ENCODE results near the gene NHLH2. TPM values are rescaled to one million over a fixed set of nuclear protein-coding genes. Genes with fewer than 3 reads are reported as not detected.

NHLH2 gene
- total RNA-seq, 1 experiment from 2014 or later, result not detected

- Histone ChIP-seq H3K4me2 (no peak overlapping the region), H3K27me3 (ENCODE audit: insufficient read depth, low read depth) (no peaks in the 10 kb centered on the region), H3F3A (ENCODE audit: insufficient read depth, low read depth) (no peaks in the 10 kb centered on the region), H3K4me1 (replicated peaks; ENCODE audit: insufficient read depth) (no peaks in the 10 kb centered on the region), H3K4me3 (no peak overlapping the region), H3K9me3 (ENCODE audit: insufficient read depth, low read depth) (no peaks in the 10 kb centered on the region), H3K79me2 (ENCODE audit: low read depth) (no peaks in the 10 kb centered on the region), H3K27ac (no peak overlapping the region), H4K20me1 (ENCODE audit: insufficient read depth) (no peaks in the 10 kb centered on the region), H2AFZ (no peak overlapping the region; the same call in 1 of the 2 replicates), H3K9me2 (ENCODE audit: insufficient read depth) (no peaks in the 10 kb centered on the region), H3K36me3 (ENCODE audit: low read depth) (no peaks in the 10 kb centered on the region)
- DNase-seq, result no peak
- no peak for TF ChIP-seq EZH2 (IDR thresholded peaks at IDR 0.05; ENCODE audit: low read depth)
- TF ChIP-seq, protein P1, sequence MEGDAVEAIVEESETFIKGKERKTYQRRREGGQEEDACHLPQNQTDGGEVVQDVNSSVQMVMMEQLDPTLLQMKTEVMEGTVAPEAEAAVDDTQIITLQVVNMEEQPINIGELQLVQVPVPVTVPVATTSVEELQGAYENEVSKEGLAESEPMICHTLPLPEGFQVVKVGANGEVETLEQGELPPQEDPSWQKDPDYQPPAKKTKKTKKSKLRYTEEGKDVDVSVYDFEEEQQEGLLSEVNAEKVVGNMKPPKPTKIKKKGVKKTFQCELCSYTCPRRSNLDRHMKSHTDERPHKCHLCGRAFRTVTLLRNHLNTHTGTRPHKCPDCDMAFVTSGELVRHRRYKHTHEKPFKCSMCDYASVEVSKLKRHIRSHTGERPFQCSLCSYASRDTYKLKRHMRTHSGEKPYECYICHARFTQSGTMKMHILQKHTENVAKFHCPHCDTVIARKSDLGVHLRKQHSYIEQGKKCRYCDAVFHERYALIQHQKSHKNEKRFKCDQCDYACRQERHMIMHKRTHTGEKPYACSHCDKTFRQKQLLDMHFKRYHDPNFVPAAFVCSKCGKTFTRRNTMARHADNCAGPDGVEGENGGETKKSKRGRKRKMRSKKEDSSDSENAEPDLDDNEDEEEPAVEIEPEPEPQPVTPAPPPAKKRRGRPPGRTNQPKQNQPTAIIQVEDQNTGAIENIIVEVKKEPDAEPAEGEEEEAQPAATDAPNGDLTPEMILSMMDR (conservative IDR thresholded peaks at IDR 0.05), result no peak
- BruUV-seq (replicated peaks), result no TSS peak
- intact Hi-C loops (cut with micrococcal nuclease; ENCODE audit: unreplicated experiment), result no loop called here
- ChIA-PET POLR2A (ENCODE audit: unreplicated experiment) (no interaction called here), CTCF (no interaction called here)
These were observed 42.3 kb upstream of the NHLH2 start for GRCh38 chr1:115882913-115883902.

GRCh38 chr1:115880981-115881672 is 40.2 kb upstream of the NHLH2 start:
- Histone ChIP-seq H3F3A (ENCODE audit: insufficient read depth, low read depth) (no peaks in the 10 kb centered on the region), H3K79me2 (ENCODE audit: low read depth) (no peaks in the 10 kb centered on the region), H3K4me3 (no peak overlapping the region), H4K20me1 (ENCODE audit: insufficient read depth) (no peaks in the 10 kb centered on the region), H3K4me1 (replicated peaks; ENCODE audit: insufficient read depth) (no peaks in the 10 kb centered on the region), H3K36me3 (ENCODE audit: low read depth) (no peaks in the 10 kb centered on the region), H3K9me3 (ENCODE audit: insufficient read depth, low read depth) (no peaks in the 10 kb centered on the region), H3K9me2 (ENCODE audit: insufficient read depth) (no peaks in the 10 kb centered on the region), H2AFZ (no peak overlapping the region), H3K27ac (no peak overlapping the region), H3K4me2 (no peak overlapping the region), H3K27me3 (ENCODE audit: insufficient read depth, low read depth) (no peaks in the 10 kb centered on the region)
- no peak for TF ChIP-seq EZH2 (IDR thresholded peaks at IDR 0.05; ENCODE audit: low read depth)
- TF ChIP-seq, protein P1 (conservative IDR thresholded peaks at IDR 0.05), result no peak
- intact Hi-C loops (cut with micrococcal nuclease; ENCODE audit: unreplicated experiment), result no loop called here
- DNase-seq, result no peak
- BruUV-seq (replicated peaks), result no TSS peak
- CTCF ChIA-PET, result interaction anchor here (0.6 kb wide), 1 partner anchor 8 kb away, joined by 5 read pairs; no protein-coding TSS in a partner anchor
- POLR2A ChIA-PET (ENCODE audit: unreplicated experiment), result interaction anchor here (0.6 kb wide), 1 partner anchor 11 kb away, joined by 12 read pairs; no protein-coding TSS in a partner anchor

GRCh38 chr1:115879977-115880376 is 39.1 kb upstream of the NHLH2 start:
- Histone ChIP-seq H3K79me2 (ENCODE audit: low read depth) (no peaks in the 10 kb centered on the region), H3K27ac (no peak overlapping the region), H4K20me1 (ENCODE audit: insufficient read depth) (no peaks in the 10 kb centered on the region), H3K4me2 (no peak overlapping the region), H3K4me3 (no peak overlapping the region), H3K4me1 (replicated peaks; ENCODE audit: insufficient read depth) (no peaks in the 10 kb centered on the region), H3K27me3 (ENCODE audit: insufficient read depth, low read depth) (no peaks in the 10 kb centered on the region), H2AFZ (no peak overlapping the region), H3K9me3 (ENCODE audit: insufficient read depth, low read depth) (no peaks in the 10 kb centered on the region), H3K36me3 (ENCODE audit: low read depth) (no peaks in the 10 kb centered on the region), H3F3A (ENCODE audit: insufficient read depth, low read depth) (no peaks in the 10 kb centered on the region), H3K9me2 (ENCODE audit: insufficient read depth) (no peaks in the 10 kb centered on the region)
- TF ChIP-seq, protein P1 (conservative IDR thresholded peaks at IDR 0.05), result no peak
- no peak for TF ChIP-seq EZH2 (IDR thresholded peaks at IDR 0.05; ENCODE audit: low read depth)
- no TSS peak for BruUV-seq (replicated peaks)
- intact Hi-C loops (cut with micrococcal nuclease; ENCODE audit: unreplicated experiment), result no loop called here
- ChIA-PET POLR2A (ENCODE audit: unreplicated experiment) (no interaction called here), CTCF (no interaction called here)
- DNase-seq, result no peak

Data from PC-9 (cell line).